SK-N-SH treated with all-trans-retinoic acid at 6 μM for 48 hours (cell line): Measurements from ENCODE around the gene SIM1.

Experiments used
- ATAC-seq: fragments of 200-7000 bp; cut with Tn5 transposase; 3 replicates; pipeline ENCODE4 v1.9.1; 2020; ENCODE audit warnings: mild to moderate bottlenecking, moderate library complexity
- ARNTL ChIP-seq: fragments of 450-650 bp; formaldehyde crosslinking; IDR thresholded peaks from 2 replicates; pipeline ENCODE4 v1.5.0; 2020; ENCODE audit warnings: low read depth, mild to moderate bottlenecking, moderate library complexity, borderline replicate concordance
- BACH2 ChIP-seq: fragments of 250-450 bp; sonication (Bioruptor Pico); IDR thresholded peaks from 2 replicates; pipeline ENCODE4 v1.9.0; 2021; ENCODE audit warnings: mild to moderate bottlenecking, borderline replicate concordance
- CSDC2 ChIP-seq: fragments of 250-450 bp; sonication (Bioruptor Pico); IDR thresholded peaks from 2 replicates; pipeline ENCODE4 v1.5.0; 2020; ENCODE audit warnings: mild to moderate bottlenecking, moderate library complexity
- ESRRG ChIP-seq: fragments of 250-450 bp; sonication (Bioruptor Pico); IDR thresholded peaks from 2 replicates; pipeline ENCODE4 v1.6.1; 2021; ENCODE audit warnings: mild to moderate bottlenecking
- GLIS3 ChIP-seq: fragments of 250-450 bp; sonication (Bioruptor Pico); IDR thresholded peaks from 2 replicates; pipeline ENCODE4 v1.5.0; 2020; ENCODE audit warnings: mild to moderate bottlenecking, moderate library complexity
- ISL1 ChIP-seq: fragments of 250-450 bp; sonication (Bioruptor Pico); IDR thresholded peaks from 2 replicates; pipeline ENCODE4 v2.1.2; 2022; ENCODE audit warnings: mild to moderate bottlenecking, moderate library complexity
- OSR1 ChIP-seq: fragments of 250-450 bp; sonication (Bioruptor Pico); IDR thresholded peaks from 2 replicates; pipeline ENCODE4 v1.8.0; 2022; ENCODE audit warnings: moderate library complexity, mild to moderate bottlenecking, inconsistent platforms
- PPARA ChIP-seq: fragments of 250-450 bp; sonication (Bioruptor Pico); IDR thresholded peaks from 2 replicates; pipeline ENCODE4 v1.5.0; 2020; ENCODE audit warnings: mild to moderate bottlenecking, borderline replicate concordance
- RARB ChIP-seq: fragments of 250-450 bp; sonication (Bioruptor Pico); IDR thresholded peaks from 2 replicates; pipeline ENCODE4 v1.8.0; 2021; ENCODE audit warnings: mild to moderate bottlenecking, moderate library complexity
- SNAI2 ChIP-seq: fragments of 250-450 bp; sonication (Bioruptor Pico); IDR thresholded peaks from 2 replicates; pipeline ENCODE4 v1.5.0; 2020; ENCODE audit warnings: mild to moderate bottlenecking, moderate library complexity
- TCF4 ChIP-seq: fragments of 250-450 bp; sonication (Bioruptor Pico); IDR thresholded peaks from 2 replicates; pipeline ENCODE4 v1.8.0; 2021; ENCODE audit warnings: mild to moderate bottlenecking, moderate library complexity, borderline replicate concordance
- TOX ChIP-seq: fragments of 250-450 bp; sonication (Bioruptor Pico); IDR thresholded peaks from 2 replicates; pipeline ENCODE4 v1.8.0; 2021; ENCODE audit warnings: mild to moderate bottlenecking, moderate library complexity, borderline replicate concordance
- ZC3H10 ChIP-seq: fragments of 250-450 bp; sonication (Bioruptor Pico); IDR thresholded peaks from 2 replicates; pipeline ENCODE4 v1.5.1; 2021; ENCODE audit warnings: mild to moderate bottlenecking, moderate library complexity
- ZFP3 ChIP-seq: fragments of 250-450 bp; sonication (Bioruptor Pico); IDR thresholded peaks from 2 replicates; pipeline ENCODE4 v1.5.0; 2020; ENCODE audit warnings: mild to moderate bottlenecking, moderate library complexity
- ZFP30 ChIP-seq: fragments of 450-650 bp; formaldehyde crosslinking; IDR thresholded peaks from 2 replicates; pipeline ENCODE4 v1.5.0; 2022; ENCODE audit warnings: mild to moderate bottlenecking, moderate library complexity
- ZNF565 ChIP-seq: fragments of 450-650 bp; formaldehyde crosslinking; conservative IDR thresholded peaks from 2 replicates; pipeline ENCODE4 v1.5.0; 2020; ENCODE audit warnings: low read depth, mild to moderate bottlenecking, moderate library complexity
- ZNF8 ChIP-seq: fragments of 450-650 bp; formaldehyde crosslinking; IDR thresholded peaks from 2 replicates; pipeline ENCODE4 v1.5.0; 2020; ENCODE audit warnings: mild to moderate bottlenecking, moderate library complexity
- TF ChIP-seq, protein P1 (sequence below): fragments of 250-450 bp; sonication (Bioruptor Pico); IDR thresholded peaks from 2 replicates; pipeline ENCODE4 v1.5.1; 2021; ENCODE audit warnings: mild to moderate bottlenecking, moderate library complexity
- TF ChIP-seq, protein P2 (sequence below): fragments of 250-450 bp; sonication (Bioruptor Pico); IDR thresholded peaks from 2 replicates; pipeline ENCODE4 v1.5.0; 2020; ENCODE audit warnings: mild to moderate bottlenecking, moderate library complexity
- TF ChIP-seq, protein P3 (sequence below): fragments of 250-450 bp; sonication (Bioruptor Pico); IDR thresholded peaks from 2 replicates; pipeline ENCODE4 v1.8.0; 2020; ENCODE audit warnings: mild to moderate bottlenecking, moderate library complexity, borderline replicate concordance

Gene SIM1

DNA sequence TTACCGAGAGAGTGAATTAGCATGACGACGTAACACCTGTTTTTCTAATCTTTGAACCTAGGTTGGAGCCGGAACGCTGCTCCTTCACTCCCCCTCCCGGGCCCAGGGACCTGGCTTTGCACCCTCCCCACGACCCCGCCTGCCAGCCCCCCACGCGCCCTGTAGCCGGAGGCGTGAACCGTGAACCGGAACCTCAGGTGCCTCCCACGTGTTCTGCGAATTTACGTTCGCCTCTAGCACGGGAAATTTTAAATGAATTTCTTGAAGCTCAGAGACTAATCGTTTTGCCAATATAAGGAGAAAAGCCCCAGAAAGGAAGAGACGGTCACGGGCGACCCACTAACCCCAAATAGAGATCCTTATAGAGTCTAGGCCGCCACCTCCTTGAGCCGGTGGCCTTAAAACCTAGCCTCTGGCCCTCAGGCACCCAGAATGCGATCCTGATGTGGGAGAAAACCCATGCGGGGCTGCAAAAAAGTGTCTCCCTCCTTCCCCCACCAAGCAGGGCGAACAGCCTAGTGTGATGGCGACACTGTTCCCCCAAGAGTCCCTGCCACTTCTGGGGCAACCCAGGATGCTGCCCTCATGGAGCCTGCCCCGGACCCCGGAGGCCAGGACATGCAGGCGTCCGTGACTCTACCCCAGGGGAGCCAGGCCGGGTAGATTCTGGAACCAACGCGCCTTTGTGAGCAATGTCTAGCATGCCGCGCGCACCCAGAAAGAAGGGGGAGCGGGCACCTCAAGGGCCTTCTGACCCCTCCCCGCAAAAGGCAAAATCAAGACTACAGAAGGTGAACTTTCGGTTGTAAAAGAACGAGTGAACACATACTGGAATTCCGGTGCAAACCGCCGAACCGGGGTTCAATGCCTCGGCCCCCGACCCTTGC is 2.7 kb upstream of the SIM1 start:
- no peak for ATAC-seq
- TF ChIP-seq GLIS3 (CRISPR knock-in tag) = no peak
- TF ChIP-seq ZC3H10 (CRISPR knock-in tag) = no peak
- TF ChIP-seq SNAI2 (CRISPR knock-in tag) = no peak
- TF ChIP-seq TOX (CRISPR knock-in tag) = no peak

DNA sequence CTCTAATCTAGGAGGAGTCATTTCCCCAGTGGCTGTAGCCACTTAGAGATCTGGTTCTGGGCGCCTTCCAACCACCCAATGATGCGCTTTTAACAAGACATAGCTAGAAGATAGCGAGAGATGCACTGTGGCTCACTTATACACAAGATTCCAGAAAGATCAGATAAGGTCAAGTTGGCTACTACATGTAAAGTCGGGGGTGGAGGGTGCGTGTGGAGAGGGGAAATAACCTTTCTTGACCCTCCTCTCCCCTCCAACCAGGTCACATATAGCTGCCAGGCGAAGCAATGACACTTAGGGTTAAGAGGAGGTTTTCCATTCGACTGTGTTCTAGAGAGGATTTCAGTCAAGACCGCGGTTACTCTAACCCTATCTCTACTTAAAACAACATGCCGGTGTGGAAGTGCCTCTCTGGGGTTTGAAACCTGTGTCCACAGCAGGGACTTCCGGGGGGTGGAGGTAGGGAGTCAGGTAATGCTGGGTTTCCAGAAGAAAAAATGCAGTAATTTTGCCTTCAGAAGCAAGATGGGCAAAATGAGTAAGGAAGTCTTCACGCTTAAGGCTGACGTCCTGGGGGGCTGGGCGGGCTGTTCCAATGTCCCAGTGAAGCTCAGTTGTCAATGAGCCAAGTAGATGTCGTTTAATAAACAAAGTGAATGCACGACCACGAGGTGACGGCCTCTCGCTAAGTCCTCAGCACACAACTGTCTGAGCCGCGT is 1.8 kb upstream of the SIM1 start:
- no peak for ATAC-seq
- TF ChIP-seq, protein P1, sequence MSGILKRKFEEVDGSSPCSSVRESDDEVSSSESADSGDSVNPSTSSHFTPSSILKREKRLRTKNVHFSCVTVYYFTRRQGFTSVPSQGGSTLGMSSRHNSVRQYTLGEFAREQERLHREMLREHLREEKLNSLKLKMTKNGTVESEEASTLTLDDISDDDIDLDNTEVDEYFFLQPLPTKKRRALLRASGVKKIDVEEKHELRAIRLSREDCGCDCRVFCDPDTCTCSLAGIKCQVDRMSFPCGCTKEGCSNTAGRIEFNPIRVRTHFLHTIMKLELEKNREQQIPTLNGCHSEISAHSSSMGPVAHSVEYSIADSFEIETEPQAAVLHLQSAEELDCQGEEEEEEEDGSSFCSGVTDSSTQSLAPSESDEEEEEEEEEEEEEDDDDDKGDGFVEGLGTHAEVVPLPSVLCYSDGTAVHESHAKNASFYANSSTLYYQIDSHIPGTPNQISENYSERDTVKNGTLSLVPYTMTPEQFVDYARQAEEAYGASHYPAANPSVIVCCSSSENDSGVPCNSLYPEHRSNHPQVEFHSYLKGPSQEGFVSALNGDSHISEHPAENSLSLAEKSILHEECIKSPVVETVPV (CRISPR knock-in tag) = no peak
- TF ChIP-seq ZNF565 (CRISPR knock-in tag) = no peak
- no peak for TF ChIP-seq ZC3H10 (CRISPR knock-in tag)
- no peak for TF ChIP-seq RARB (CRISPR knock-in tag)
- TF ChIP-seq OSR1 (CRISPR knock-in tag) = no peak
- no peak for TF ChIP-seq GLIS3 (CRISPR knock-in tag)
- no peak for TF ChIP-seq ZFP3 (CRISPR knock-in tag)
- TF ChIP-seq, protein P2, sequence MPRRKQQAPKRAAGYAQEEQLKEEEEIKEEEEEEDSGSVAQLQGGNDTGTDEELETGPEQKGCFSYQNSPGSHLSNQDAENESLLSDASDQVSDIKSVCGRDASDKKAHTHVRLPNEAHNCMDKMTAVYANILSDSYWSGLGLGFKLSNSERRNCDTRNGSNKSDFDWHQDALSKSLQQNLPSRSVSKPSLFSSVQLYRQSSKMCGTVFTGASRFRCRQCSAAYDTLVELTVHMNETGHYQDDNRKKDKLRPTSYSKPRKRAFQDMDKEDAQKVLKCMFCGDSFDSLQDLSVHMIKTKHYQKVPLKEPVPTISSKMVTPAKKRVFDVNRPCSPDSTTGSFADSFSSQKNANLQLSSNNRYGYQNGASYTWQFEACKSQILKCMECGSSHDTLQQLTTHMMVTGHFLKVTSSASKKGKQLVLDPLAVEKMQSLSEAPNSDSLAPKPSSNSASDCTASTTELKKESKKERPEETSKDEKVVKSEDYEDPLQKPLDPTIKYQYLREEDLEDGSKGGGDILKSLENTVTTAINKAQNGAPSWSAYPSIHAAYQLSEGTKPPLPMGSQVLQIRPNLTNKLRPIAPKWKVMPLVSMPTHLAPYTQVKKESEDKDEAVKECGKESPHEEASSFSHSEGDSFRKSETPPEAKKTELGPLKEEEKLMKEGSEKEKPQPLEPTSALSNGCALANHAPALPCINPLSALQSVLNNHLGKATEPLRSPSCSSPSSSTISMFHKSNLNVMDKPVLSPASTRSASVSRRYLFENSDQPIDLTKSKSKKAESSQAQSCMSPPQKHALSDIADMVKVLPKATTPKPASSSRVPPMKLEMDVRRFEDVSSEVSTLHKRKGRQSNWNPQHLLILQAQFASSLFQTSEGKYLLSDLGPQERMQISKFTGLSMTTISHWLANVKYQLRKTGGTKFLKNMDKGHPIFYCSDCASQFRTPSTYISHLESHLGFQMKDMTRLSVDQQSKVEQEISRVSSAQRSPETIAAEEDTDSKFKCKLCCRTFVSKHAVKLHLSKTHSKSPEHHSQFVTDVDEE (CRISPR knock-in tag) = no peak
- TF ChIP-seq ZNF8 (CRISPR knock-in tag) = no peak
- TF ChIP-seq, protein P3, sequence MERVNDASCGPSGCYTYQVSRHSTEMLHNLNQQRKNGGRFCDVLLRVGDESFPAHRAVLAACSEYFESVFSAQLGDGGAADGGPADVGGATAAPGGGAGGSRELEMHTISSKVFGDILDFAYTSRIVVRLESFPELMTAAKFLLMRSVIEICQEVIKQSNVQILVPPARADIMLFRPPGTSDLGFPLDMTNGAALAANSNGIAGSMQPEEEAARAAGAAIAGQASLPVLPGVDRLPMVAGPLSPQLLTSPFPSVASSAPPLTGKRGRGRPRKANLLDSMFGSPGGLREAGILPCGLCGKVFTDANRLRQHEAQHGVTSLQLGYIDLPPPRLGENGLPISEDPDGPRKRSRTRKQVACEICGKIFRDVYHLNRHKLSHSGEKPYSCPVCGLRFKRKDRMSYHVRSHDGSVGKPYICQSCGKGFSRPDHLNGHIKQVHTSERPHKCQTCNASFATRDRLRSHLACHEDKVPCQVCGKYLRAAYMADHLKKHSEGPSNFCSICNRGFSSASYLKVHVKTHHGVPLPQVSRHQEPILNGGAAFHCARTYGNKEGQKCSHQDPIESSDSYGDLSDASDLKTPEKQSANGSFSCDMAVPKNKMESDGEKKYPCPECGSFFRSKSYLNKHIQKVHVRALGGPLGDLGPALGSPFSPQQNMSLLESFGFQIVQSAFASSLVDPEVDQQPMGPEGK (CRISPR knock-in tag) = no peak
- TF ChIP-seq PPARA (CRISPR knock-in tag) = no peak
- TF ChIP-seq TCF4 (CRISPR knock-in tag) = no peak
- TF ChIP-seq, all 23 proteins: peak for 0

DNA sequence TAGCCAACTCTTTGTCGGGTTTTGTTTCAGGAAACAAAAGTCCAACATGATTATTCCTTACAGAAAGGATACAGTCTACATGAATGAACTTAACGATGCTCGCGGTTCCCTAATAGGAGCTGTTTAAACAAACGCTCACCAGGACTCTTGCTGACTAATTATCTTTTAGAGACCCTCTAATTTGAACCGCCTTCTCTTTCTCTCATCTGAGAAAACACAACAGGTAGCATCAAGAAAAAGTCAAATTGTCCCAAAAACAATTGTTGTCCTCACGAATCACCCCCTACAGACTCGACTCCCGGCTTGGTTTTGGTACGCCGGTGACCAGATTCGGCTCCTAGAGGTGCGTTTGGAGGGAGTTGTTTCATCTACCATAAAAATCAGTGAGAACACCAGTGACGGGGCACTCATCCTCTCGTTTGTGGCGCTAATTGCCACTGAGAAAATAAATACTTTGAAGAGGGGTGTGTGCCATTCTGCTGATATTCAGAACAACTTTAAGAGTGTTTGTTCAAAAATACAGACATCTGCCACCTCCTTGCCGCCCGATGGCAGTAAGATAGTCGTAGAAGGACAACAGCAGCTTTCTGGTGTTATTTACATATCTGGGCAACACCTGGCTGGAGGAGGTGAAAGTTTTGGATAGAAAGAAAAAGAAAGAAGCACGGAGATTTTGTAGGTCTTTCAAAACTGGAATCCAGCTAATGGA is 1.1 kb upstream of the SIM1 start:
- no peak for ATAC-seq
- no peak for TF ChIP-seq TOX (CRISPR knock-in tag)
- no peak for TF ChIP-seq ARNTL (CRISPR knock-in tag)
- TF ChIP-seq, protein P1 (CRISPR knock-in tag) = no peak
- no peak for TF ChIP-seq BACH2
- no peak for TF ChIP-seq SNAI2 (CRISPR knock-in tag)
- TF ChIP-seq ZFP3 (CRISPR knock-in tag) = no peak
- TF ChIP-seq ISL1 (CRISPR knock-in tag) = no peak
- TF ChIP-seq, protein P2 (CRISPR knock-in tag) = no peak
- TF ChIP-seq ESRRG = no peak
- no peak for TF ChIP-seq ZFP30 (CRISPR knock-in tag)
- TF ChIP-seq ZNF8 (CRISPR knock-in tag) = no peak
- TF ChIP-seq RARB (CRISPR knock-in tag) = no peak
- TF ChIP-seq CSDC2 (CRISPR knock-in tag) = no peak
